ENCODE measurements around the gene TEKT1.
"Not testable (repeated sequence)": the region's sequence is repeated elsewhere in the genome, so short reads cannot be mapped to it uniquely, and the experiment has no call there.

TEKT1 gene

DNA sequence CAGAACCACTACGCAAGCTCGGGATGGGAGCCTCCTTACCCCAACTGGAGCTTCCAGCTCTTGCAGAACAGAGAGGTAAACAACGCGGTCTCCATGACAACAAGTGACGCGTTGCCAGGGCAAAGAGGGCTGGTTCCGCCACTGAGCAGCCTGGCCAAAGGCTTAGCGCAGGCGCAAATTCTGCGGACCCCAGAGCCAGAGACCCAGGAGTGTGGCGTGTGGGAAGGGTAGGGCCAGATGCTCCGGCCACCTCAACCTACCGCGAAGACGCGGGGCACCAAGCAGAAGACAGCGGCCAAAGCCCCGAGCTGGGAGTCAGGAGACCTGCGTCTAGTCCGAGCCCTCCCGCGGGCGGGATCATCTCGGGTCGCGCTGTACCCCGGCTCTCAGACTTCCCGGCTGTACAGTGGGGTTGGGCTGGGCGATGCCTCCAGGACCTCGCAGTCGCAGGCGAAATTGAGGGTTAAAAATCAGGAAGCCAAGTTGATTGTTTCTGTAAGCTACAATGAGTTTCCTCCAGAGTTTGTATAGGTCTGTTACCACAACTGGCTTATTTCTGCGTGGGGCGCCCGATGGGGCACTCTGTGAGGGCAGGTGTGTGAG lies at the start of gene TEKT1:
Gene TEKT1, minus strand, starts transcription at position 69 of the 603 bp plus-strand sequence. CDS start 1,353 bp downstream, outside the sequence.
- H3K27me3 Mint-ChIP-seq = peaks cover 81% of the 10 kb centered on the region
- peak within 1 kb of the TSS; percentile 76 for H3K4me3 Mint-ChIP-seq
- peaks cover 5% of the 10 kb centered on the region for H3K4me1 Mint-ChIP-seq
- DNase-seq (ENCODE audit: low spot score in 2 of 2) = peak; percentile 56 to 63
- peak; percentile 90 for ATAC-seq (replicated peaks; ENCODE audit: extremely low read depth, poor library complexity, severe bottlenecking)
- peaks cover 5% of the 10 kb centered on the region for H3K36me3 Mint-ChIP-seq (ENCODE audit: insufficient read depth)
- peak within 1 kb of the TSS; percentile 63 for H3K27ac Mint-ChIP-seq (ENCODE audit: low read depth)
- no peaks in the 10 kb centered on the region for H3K9me3 Mint-ChIP-seq

DNA sequence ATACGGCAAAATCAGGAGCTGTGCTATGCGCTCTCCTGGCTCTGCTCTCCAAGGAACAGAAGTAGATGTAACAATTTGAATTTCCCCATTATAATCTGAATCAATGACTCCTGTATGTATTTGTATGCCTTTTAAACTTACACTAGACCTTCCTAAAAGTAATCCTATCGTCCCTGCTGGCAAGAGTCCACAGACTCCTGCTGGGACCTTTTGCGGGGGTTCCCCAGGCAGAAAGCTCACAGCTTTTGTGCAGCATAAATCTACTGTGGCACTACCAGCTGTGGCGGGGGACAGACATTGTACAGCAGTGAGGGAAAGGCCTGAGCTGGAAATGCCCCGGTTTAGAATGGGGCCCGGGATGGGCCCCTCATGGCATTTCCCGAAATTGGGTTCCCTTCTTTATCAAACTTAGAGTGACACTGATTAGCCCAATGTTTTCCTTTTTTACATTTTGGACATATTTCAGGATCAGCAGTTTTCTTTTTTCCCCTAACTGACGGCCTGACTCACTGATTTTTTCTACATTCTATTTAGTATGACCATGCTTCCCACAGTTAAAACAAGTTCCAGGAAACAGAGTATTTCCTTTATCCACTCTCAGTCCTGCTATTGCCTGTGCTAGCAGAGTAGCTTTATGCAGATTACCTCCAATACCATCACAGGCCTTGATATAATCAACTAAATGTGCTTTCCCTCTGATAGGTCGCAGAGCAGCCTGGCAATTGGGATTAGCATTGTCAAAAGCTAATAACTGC lies 47.9 kb upstream of the TEKT1 start:
- not testable (repeated sequence) for DNase-seq (ENCODE audit: low spot score in 2 of 2); H3K4me1 Mint-ChIP-seq; H3K9me3 Mint-ChIP-seq; H3K4me3 Mint-ChIP-seq; ATAC-seq (replicated peaks; ENCODE audit: extremely low read depth, poor library complexity, severe bottlenecking); H3K27ac Mint-ChIP-seq (ENCODE audit: low read depth); H3K36me3 Mint-ChIP-seq (ENCODE audit: insufficient read depth)
- H3K27me3 Mint-ChIP-seq = peaks cover 37% of the 10 kb centered on the region

DNA sequence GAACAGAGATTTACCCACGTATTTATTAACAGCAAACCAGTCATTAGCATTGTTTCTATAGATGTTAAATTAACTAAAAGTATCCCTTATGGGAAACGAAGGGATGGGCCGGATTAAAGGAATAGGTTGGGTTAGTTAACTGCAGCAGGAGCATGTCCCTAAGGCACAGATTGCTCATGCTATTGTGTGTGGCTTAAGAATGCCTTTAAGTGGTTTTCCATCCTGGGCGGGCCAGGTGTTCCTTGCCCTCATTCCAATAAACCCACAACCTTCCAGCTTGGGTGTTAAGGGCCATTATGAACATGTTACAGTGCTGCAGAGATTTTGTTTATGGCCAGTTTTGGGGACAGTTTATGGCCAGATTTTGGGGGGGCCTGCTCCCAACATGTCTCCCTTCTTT lies 43.7 kb upstream of the TEKT1 start:
- not testable (repeated sequence) for DNase-seq (ENCODE audit: low spot score in 2 of 2); H3K4me1 Mint-ChIP-seq; H3K4me3 Mint-ChIP-seq; H3K27ac Mint-ChIP-seq (ENCODE audit: low read depth); H3K9me3 Mint-ChIP-seq; ATAC-seq (replicated peaks; ENCODE audit: extremely low read depth, poor library complexity, severe bottlenecking); H3K36me3 Mint-ChIP-seq (ENCODE audit: insufficient read depth)
- H3K27me3 Mint-ChIP-seq = peaks cover 39% of the 10 kb centered on the region

DNA sequence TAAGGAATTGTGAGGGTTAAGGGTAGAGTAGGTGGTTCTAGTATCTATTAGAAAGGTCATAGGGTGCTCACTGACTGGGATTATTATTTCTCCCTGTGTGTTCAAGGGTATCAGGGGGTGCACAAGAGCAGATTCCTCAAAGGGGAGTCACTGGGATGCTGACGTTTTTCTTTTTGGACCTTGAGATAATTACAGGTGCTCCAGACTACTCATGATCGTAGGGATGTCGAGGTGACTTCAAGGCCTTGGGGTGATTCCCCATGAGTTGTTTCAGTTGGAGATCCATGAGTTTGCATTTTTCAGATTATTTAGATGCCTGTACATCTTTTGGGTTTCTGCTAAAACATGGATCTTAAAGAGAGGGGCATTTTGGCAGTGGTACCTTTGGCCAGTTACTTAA lies 41.4 kb upstream of the TEKT1 start:
- Mint-ChIP-seq H3K4me1 (no peaks in the 10 kb centered on the region), H3K27ac (ENCODE audit: low read depth) (no peak overlapping the region), H3K9me3 (no peaks in the 10 kb centered on the region), H3K27me3 (peaks cover 25% of the 10 kb centered on the region), H3K36me3 (ENCODE audit: insufficient read depth) (no peaks in the 10 kb centered on the region), H3K4me3 (no peak overlapping the region)
- DNase-seq (ENCODE audit: low spot score in 2 of 2) (no peak), ATAC-seq (replicated peaks; ENCODE audit: extremely low read depth, poor library complexity, severe bottlenecking) (no peak)

DNA sequence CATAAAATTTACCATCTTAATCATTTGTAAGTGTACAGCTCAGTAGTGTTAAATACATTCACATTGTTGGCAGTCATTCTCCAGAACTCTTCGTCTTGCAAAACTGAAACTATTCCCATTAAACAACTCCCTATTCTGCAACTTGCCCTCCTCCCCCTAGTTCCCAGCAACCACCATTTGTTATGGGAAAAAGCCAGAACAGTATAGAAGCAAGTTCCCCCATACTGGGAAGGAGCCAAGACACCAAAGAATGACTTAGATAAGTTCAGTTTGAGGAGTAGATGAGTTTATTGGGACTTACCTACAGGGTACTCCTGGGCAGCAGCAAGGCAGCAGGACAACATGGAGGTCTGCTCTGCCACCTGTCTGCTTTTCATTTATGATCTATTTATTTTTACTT lies 39.3 kb upstream of the TEKT1 start:
- no peak for DNase-seq (ENCODE audit: low spot score in 2 of 2)
- Mint-ChIP-seq H3K27me3 (peaks cover 20% of the 10 kb centered on the region), H3K9me3 (no peaks in the 10 kb centered on the region), H3K4me3 (no peak overlapping the region), H3K36me3 (ENCODE audit: insufficient read depth) (no peaks in the 10 kb centered on the region), H3K27ac (ENCODE audit: low read depth) (no peak overlapping the region), H3K4me1 (no peaks in the 10 kb centered on the region)
- ATAC-seq (replicated peaks; ENCODE audit: extremely low read depth, poor library complexity, severe bottlenecking) = no peak

DNA sequence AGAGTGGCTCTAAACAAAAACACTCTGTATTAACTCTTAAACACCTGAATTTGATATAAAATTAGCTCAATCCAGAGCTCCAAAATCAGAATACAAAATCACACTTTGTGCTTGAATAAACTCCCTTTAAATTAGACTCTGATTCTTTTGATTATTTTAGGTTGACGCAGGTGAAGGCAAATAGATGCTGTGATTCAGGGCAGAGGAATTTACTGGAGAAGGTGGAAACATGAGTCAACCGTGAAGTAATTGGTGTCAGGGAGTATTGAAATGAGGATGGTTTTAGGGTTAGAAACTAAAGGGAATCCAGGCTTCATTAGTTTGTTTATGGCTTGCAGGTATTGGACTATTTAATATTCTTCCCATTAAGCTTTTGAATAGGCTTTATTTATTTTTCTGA lies 37.1 kb upstream of the TEKT1 start:
- Mint-ChIP-seq H3K36me3 (ENCODE audit: insufficient read depth) (no peaks in the 10 kb centered on the region), H3K27ac (ENCODE audit: low read depth) (no peak overlapping the region), H3K9me3 (no peaks in the 10 kb centered on the region), H3K4me3 (no peak overlapping the region), H3K27me3 (peaks cover 33% of the 10 kb centered on the region), H3K4me1 (no peaks in the 10 kb centered on the region)
- no peak for DNase-seq (ENCODE audit: low spot score in 2 of 2)
- ATAC-seq (replicated peaks; ENCODE audit: extremely low read depth, poor library complexity, severe bottlenecking) = no peak

DNA sequence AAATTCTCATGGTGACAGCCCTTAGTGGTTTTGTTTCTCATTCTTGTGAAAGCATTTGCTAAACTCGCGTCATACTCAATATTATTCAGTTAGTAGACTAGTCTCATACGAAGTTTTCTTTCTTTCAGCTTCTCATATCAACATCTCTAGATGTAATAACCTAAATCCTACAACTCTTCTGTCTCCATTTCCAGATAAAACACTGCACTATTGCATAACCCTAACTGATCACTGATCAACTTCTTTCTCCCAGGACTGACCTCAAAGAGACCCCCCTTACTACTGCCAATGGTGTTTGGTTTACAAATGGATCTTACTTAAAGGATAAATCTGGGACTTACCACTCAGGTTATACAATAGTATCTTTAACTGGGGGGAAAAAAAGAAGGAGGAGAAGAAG lies 36.3 kb upstream of the TEKT1 start:
- peaks cover under 1% of the 10 kb centered on the region for H3K36me3 Mint-ChIP-seq (ENCODE audit: insufficient read depth)
- H3K27me3 Mint-ChIP-seq = peaks cover 37% of the 10 kb centered on the region
- H3K9me3 Mint-ChIP-seq = no peaks in the 10 kb centered on the region
- H3K4me1 Mint-ChIP-seq = peaks cover 2% of the 10 kb centered on the region
- no peak overlapping the region for H3K27ac Mint-ChIP-seq (ENCODE audit: low read depth)
- ATAC-seq (replicated peaks; ENCODE audit: extremely low read depth, poor library complexity, severe bottlenecking) = no peak
- H3K4me3 Mint-ChIP-seq = no peak overlapping the region
- no peak for DNase-seq (ENCODE audit: low spot score in 2 of 2)

DNA sequence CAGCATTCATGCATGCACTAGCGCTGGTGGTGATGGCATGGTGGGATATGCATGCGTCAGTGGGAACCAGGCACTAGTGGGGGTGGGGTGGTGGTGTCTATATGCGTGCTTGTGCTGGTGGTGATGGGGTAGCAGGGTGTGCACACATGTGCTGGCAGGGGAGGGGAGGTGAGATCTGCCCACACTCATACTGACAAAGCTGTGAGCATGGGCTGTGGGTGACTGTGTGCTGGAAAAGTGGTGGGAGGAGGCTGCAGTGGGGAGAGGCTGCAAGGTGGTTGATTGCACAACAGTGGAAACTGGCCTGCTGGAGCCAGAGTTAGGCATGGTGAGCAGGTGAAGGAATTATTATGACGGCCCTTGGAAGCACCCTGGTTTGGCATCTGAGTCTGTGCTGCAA lies 31.3 kb upstream of the TEKT1 start:
- peaks cover 2% of the 10 kb centered on the region for H3K36me3 Mint-ChIP-seq (ENCODE audit: insufficient read depth)
- H3K9me3 Mint-ChIP-seq = no peaks in the 10 kb centered on the region
- DNase-seq (ENCODE audit: low spot score in 2 of 2) (peak in 1 of 2 donors; percentile 25), ATAC-seq (replicated peaks; ENCODE audit: extremely low read depth, poor library complexity, severe bottlenecking) (peak; percentile 78)
- H3K4me1 Mint-ChIP-seq = peaks cover 23% of the 10 kb centered on the region
- peaks cover 58% of the 10 kb centered on the region for H3K27me3 Mint-ChIP-seq
- peak overlapping the region; percentile 50 for H3K4me3 Mint-ChIP-seq
- no peak overlapping the region for H3K27ac Mint-ChIP-seq (ENCODE audit: low read depth)

DNA sequence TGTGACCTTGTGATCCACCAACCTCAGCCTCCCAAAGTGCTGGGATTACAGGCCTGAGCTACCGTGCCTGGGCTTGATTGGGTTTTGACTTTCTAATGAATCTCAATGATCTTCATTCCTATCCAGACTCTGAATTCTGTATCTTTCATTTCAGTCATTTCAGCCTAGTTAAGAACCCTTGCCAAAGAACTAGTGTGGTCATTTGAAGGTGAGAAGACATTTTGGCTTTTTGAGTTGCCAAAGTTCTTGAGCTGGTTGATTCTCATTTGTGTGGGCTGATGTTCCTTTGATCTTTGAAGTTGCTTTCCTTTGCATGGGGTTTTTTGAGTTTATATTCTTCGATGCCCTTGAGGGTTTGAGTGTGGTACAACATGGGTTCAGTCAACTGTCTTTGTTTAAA lies 30.6 kb upstream of the TEKT1 start:
- no peak for DNase-seq (ENCODE audit: low spot score in 2 of 2)
- peaks cover 58% of the 10 kb centered on the region for H3K27me3 Mint-ChIP-seq
- peaks cover 28% of the 10 kb centered on the region for H3K4me1 Mint-ChIP-seq
- H3K4me3 Mint-ChIP-seq = peak overlapping the region; percentile 50
- peak overlapping the region; percentile 73 for H3K27ac Mint-ChIP-seq (ENCODE audit: low read depth)
- H3K36me3 Mint-ChIP-seq (ENCODE audit: insufficient read depth) = peaks cover 2% of the 10 kb centered on the region
- no peaks in the 10 kb centered on the region for H3K9me3 Mint-ChIP-seq
- ATAC-seq (replicated peaks; ENCODE audit: extremely low read depth, poor library complexity, severe bottlenecking) = no peak

DNA sequence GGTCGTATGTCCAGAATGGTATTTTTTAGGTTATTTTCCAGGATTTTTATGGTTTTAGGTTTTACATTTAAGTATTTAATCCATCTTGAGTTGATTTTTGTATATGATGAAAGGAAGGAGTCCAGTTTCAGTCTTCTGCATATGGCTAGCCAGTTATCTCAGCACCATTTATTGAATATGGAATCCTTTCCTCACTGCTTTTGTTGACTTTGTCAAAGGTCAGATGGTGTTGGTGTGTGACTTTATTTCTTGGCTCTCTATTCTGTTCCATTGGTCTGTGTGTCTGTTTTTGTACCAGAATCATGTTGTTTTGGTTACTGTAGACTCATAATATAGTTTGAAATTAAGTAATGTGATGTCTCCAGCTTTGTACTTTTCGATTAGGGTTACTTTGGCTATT lies 26.4 kb upstream of the TEKT1 start:
- Mint-ChIP-seq H3K4me1 (peaks cover 27% of the 10 kb centered on the region), H3K9me3 (no peaks in the 10 kb centered on the region)
- ATAC-seq (replicated peaks; ENCODE audit: extremely low read depth, poor library complexity, severe bottlenecking) = no peak

DNA sequence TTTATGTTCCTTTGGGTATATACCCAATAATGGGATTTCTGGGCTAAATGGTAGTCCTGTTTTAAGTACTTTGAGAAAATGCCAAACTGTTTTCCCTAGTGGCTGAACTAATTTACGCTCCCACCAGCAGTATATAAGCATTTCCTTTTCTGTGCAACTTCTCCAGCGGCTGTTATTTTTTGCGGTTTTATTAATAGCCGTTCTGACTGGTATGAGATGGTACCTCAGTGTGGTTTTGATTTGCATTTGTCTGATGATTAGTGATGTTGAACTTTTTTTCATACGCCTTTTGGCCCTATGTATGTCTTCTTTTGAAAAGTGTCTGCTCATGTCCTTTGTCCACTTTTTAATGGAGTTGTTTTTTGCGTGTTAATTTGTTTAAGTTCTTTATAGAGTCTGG lies 25.8 kb upstream of the TEKT1 start:
- no peaks in the 10 kb centered on the region for H3K9me3 Mint-ChIP-seq
- no peak overlapping the region for H3K4me3 Mint-ChIP-seq
- no peak overlapping the region for H3K27ac Mint-ChIP-seq (ENCODE audit: low read depth)
- no peak for DNase-seq (ENCODE audit: low spot score in 2 of 2)
- H3K4me1 Mint-ChIP-seq = peaks cover 21% of the 10 kb centered on the region
- peaks cover 6% of the 10 kb centered on the region for H3K36me3 Mint-ChIP-seq (ENCODE audit: insufficient read depth)
- no peak for ATAC-seq (replicated peaks; ENCODE audit: extremely low read depth, poor library complexity, severe bottlenecking)
- H3K27me3 Mint-ChIP-seq = peaks cover 27% of the 10 kb centered on the region

More for the DNA sequence above, 26.4 kb upstream of the TEKT1 start:
- H3K27ac Mint-ChIP-seq (ENCODE audit: low read depth) = no peak overlapping the region
- no peak overlapping the region for H3K4me3 Mint-ChIP-seq
- peaks cover 7% of the 10 kb centered on the region for H3K36me3 Mint-ChIP-seq (ENCODE audit: insufficient read depth)
- peaks cover 33% of the 10 kb centered on the region for H3K27me3 Mint-ChIP-seq
- DNase-seq (ENCODE audit: low spot score in 2 of 2) = no peak

DNA sequence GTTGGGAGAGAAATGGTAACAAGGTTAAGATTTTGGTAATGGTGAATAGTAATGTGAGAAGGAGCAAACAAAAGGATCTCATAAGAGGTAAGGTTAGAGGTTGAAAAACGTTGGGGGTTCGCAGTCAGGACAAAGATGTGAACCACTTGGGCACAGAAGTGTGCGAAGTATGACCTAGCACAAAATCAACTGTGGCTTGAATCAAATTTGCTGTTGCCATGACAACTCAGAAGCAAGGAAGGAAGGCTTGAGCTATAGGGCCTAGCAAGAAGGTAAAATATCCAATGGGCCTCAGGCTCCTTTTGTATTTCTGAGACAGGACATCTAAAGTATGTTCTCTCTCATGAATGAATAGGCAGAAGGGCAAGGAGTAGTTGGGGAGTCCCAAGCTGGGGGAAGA lies 24.5 kb upstream of the TEKT1 start:
- H3K27me3 Mint-ChIP-seq = peaks cover 20% of the 10 kb centered on the region
- no peak for ATAC-seq (replicated peaks; ENCODE audit: extremely low read depth, poor library complexity, severe bottlenecking)
- no peak overlapping the region for H3K4me3 Mint-ChIP-seq
- H3K27ac Mint-ChIP-seq (ENCODE audit: low read depth) = peak overlapping the region; percentile 0
- peaks cover 14% of the 10 kb centered on the region for H3K4me1 Mint-ChIP-seq
- no peaks in the 10 kb centered on the region for H3K9me3 Mint-ChIP-seq
- peaks cover 6% of the 10 kb centered on the region for H3K36me3 Mint-ChIP-seq (ENCODE audit: insufficient read depth)
- DNase-seq (ENCODE audit: low spot score in 2 of 2) = no peak

DNA sequence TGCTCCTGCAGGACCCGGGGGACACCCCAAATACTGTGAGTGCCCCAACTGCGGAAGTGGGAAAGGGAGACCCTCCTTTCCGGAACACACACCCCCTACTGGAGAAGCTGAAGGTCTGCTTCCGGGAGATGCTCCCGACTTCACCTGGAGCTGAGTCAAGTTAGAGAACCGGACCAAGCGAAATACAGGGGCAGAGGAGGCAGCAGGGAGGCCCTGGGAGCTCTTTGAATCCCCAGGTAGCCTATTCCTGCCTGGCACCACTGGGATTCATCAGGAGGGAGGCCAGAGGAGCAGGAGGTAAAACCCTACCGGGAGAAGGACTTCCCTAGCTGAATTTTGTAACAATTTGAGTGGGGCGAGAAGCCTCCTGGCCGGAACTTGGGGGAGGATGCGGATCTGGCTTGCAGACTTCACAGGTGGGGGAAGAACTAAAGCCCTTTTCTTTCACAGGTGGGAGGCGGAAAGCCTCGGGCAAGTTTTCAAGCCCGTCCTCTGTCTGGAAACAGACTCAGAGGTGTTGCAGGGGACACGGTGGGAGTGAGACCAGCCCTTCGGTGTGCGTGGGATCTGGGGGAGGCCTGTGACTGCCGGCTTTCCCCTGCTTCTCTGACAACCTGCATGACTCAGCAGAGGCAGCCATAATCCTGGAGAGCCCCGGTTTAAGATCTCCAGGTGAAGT lies 22.4 kb upstream of the TEKT1 start:
- H3K9me3 Mint-ChIP-seq = no peaks in the 10 kb centered on the region
- H3K27me3 Mint-ChIP-seq = peaks cover 7% of the 10 kb centered on the region
- no peak for DNase-seq (ENCODE audit: low spot score in 2 of 2)
- peak; percentile 46 for ATAC-seq (replicated peaks; ENCODE audit: extremely low read depth, poor library complexity, severe bottlenecking)
- H3K4me1 Mint-ChIP-seq = peaks cover 14% of the 10 kb centered on the region
- H3K36me3 Mint-ChIP-seq (ENCODE audit: insufficient read depth) = peaks cover 6% of the 10 kb centered on the region
- H3K4me3 Mint-ChIP-seq = peak overlapping the region; percentile 80
- H3K27ac Mint-ChIP-seq (ENCODE audit: low read depth) = peak overlapping the region; percentile 80
